Hepatocyte (in vitro differentiated cells): ENCODE data around the gene DIDO1. TPM values are rescaled to one million over a fixed set of nuclear protein-coding genes. Genes with fewer than 3 reads are reported as not detected.

Experiments used
- DNase-seq: peaks from one replicate; pipeline ENCODE4 v3.0.0-alpha.2; 2016; ENCODE audit warnings: low spot score
- H2AFZ ChIP-seq: fragments of 200-600 bp; sonication (generic); 2 replicates; pipeline ENCODE4 v1.6.0; 2016; ENCODE audit warnings: antibody characterized with exemption, mild to moderate bottlenecking
- H3K27ac ChIP-seq: fragments of 200-600 bp; sonication (generic); 2 replicates; pipeline ENCODE4 v1.5.1; 2016; ENCODE audit warnings: mild to moderate bottlenecking
- H3K27me3 ChIP-seq: fragments of 200-600 bp; sonication (generic); 2 replicates; pipeline ENCODE4 v1.6.1; 2016
- H3K36me3 ChIP-seq: fragments of 200-600 bp; sonication (generic); replicated peaks from 2 replicates; pipeline ENCODE4 v1.5.1; 2016; ENCODE audit warnings: low read depth; ENCODE audit not compliant: insufficient read depth
- H3K4me1 ChIP-seq: fragments of 200-600 bp; sonication (generic); 2 replicates; pipeline ENCODE4 v1.5.1; 2016; ENCODE audit warnings: mild to moderate bottlenecking, moderate library complexity; ENCODE audit not compliant: insufficient read depth
- H3K4me2 ChIP-seq: fragments of 200-600 bp; sonication (generic); 2 replicates; pipeline ENCODE4 v1.6.0; 2016
- H3K4me3 ChIP-seq: fragments of 200-600 bp; sonication (generic); 2 replicates; pipeline ENCODE4 v1.5.1; 2016; ENCODE audit warnings: mild to moderate bottlenecking
- H3K79me2 ChIP-seq: fragments of 200-600 bp; sonication (generic); 2 replicates; pipeline ENCODE4 v1.6.0; 2017; ENCODE audit warnings: mild to moderate bottlenecking
- H3K9me2 ChIP-seq: fragments of 200-600 bp; sonication (generic); replicated peaks from 2 replicates; pipeline ENCODE4 v1.6.0; 2017; ENCODE audit warnings: mild to moderate bottlenecking; ENCODE audit not compliant: insufficient read depth
- H3K9me3 ChIP-seq: fragments of 200-600 bp; sonication (generic); 2 replicates; pipeline ENCODE4 v1.5.1; 2016; ENCODE audit warnings: low read depth, mild to moderate bottlenecking
- H4K20me1 ChIP-seq: fragments of 200-600 bp; sonication (generic); 2 replicates; pipeline ENCODE4 v1.6.0; 2016; ENCODE audit warnings: mild to moderate bottlenecking; ENCODE audit not compliant: insufficient read depth, poor library complexity, severe bottlenecking
- EZH2 ChIP-seq: fragments of 200-600 bp; sonication (generic); IDR thresholded peaks from 2 replicates; pipeline ENCODE4 v1.6.1; 2016; ENCODE audit warnings: antibody characterized with exemption, mild to moderate bottlenecking, borderline replicate concordance
- EZH2phosphoT487 ChIP-seq: fragments of 200-600 bp; sonication (generic); IDR thresholded peaks from one replicate; pipeline ENCODE4 v1.6.1; 2018; ENCODE audit warnings: antibody characterized with exemption, mild to moderate bottlenecking, low read depth, moderate library complexity; ENCODE audit not compliant: unreplicated experiment, severe bottlenecking
- WGBS: methylation state at CpG from one replicate; pipeline ENCODE4 v1.1.6; 2016; ENCODE audit warnings: low lambda C conversion rate; ENCODE audit errors: missing lambda C conversion rate; 5-methylcytosine and 5-hydroxymethylcytosine counted together
- polyA plus RNA-seq: library from polyadenylated mRNA; unstranded; fragments of >200 nt; fragmentation: Nextera tagmentation; extraction: Ambion mirVana; gene quantifications from 2 replicates; pipeline ENCODE4 v1.2.1, GENCODE V29; 2016
- total RNA-seq: library from RNA; depleted of rRNA; stranded (reverse); fragments of >200 nt; gene quantifications from 2 replicates; pipeline ENCODE4 v1.2.3, GENCODE V29; 2014
- TF ChIP-seq, protein P1 (sequence below): fragments of 200-600 bp; sonication (generic); IDR thresholded peaks from 2 replicates; pipeline ENCODE4 v1.5.1; 2016; ENCODE audit warnings: antibody characterized with exemption, mild to moderate bottlenecking; ENCODE audit not compliant: poor library complexity

Gene DIDO1
- total and polyA plus RNA-seq, 2 experiments from 2014 or later = 26.5 to 31.6 TPM

DNA sequence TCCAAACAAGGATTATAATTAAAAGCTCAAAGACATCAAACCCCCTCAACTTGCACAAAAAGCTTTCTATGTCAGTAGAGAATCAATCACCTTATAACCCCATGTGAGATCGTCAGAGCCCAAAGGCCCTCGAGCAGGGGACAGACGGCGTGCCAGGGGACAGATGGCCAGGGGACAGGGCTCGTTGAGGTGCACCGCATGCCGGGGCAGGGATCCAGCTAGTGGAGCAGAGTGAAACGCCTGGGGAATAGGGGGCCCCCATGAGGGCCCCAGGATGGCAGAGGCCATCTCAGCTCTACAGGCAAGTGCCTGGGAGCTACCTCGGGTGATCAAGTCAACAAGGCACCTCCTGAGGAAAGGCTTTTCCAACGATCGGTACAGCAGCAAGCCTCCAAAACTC lies 28.6 kb downstream of the DIDO1 start:
- H3K36me3 ChIP-seq = no peaks in the 10 kb centered on the region
- whole genome bisulfite sequencing = 93% methylated on average over 11 of the region's 11 CpGs
- H3K4me1 ChIP-seq = peaks cover 19% of the 10 kb centered on the region
- H4K20me1 ChIP-seq = peaks cover 2% of the 10 kb centered on the region
- no peak overlapping the region for H3K4me2 ChIP-seq
- H3K27me3 ChIP-seq = no peaks in the 10 kb centered on the region
- no peak overlapping the region for H3K4me3 ChIP-seq
- DNase-seq = no peak
- TF ChIP-seq EZH2phosphoT487 = no peak
- TF ChIP-seq, protein P1, sequence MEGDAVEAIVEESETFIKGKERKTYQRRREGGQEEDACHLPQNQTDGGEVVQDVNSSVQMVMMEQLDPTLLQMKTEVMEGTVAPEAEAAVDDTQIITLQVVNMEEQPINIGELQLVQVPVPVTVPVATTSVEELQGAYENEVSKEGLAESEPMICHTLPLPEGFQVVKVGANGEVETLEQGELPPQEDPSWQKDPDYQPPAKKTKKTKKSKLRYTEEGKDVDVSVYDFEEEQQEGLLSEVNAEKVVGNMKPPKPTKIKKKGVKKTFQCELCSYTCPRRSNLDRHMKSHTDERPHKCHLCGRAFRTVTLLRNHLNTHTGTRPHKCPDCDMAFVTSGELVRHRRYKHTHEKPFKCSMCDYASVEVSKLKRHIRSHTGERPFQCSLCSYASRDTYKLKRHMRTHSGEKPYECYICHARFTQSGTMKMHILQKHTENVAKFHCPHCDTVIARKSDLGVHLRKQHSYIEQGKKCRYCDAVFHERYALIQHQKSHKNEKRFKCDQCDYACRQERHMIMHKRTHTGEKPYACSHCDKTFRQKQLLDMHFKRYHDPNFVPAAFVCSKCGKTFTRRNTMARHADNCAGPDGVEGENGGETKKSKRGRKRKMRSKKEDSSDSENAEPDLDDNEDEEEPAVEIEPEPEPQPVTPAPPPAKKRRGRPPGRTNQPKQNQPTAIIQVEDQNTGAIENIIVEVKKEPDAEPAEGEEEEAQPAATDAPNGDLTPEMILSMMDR = no peak
- TF ChIP-seq EZH2 = no peak
- no peaks in the 10 kb centered on the region for H3K9me2 ChIP-seq
- no peaks in the 10 kb centered on the region for H3K9me3 ChIP-seq
- H3K27ac ChIP-seq = no peak overlapping the region
- H3K79me2 ChIP-seq = peaks cover 3% of the 10 kb centered on the region
- H2AFZ ChIP-seq = no peak overlapping the region

DNA sequence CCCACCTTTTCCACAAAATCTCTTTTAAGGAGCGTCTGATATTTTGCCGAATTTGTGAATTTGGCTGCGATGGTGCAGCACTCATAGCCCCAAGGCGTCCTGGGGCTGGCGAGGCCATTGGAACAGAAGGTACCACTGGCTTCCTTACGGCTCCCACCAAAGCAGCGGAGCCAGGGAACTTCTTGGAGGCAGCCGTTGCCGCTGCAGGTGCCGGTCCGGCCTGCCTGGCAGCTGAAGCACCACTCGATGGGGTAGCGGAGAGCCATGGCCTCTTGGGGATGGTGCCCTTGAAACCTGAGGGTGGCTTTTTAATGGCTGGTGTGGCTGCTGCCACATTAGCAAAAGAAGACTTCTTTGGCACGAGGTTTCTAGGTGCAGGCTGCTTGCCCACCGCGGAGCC lies 29.8 kb downstream of the DIDO1 start:
- Histone ChIP-seq H3K36me3 (peaks cover 8% of the 10 kb centered on the region), H2AFZ (no peak overlapping the region), H4K20me1 (peaks cover under 1% of the 10 kb centered on the region), H3K9me2 (no peaks in the 10 kb centered on the region), H3K27me3 (no peaks in the 10 kb centered on the region), H3K27ac (no peak overlapping the region), H3K4me3 (no peak overlapping the region), H3K4me2 (no peak overlapping the region), H3K79me2 (peaks cover 3% of the 10 kb centered on the region), H3K4me1 (peaks cover 18% of the 10 kb centered on the region), H3K9me3 (no peaks in the 10 kb centered on the region)
- TF ChIP-seq EZH2 (no peak), EZH2phosphoT487 (no peak)
- TF ChIP-seq, protein P1 = no peak
- 92% methylated on average over 16 of the region's 16 CpGs for WGBS
- DNase-seq = no peak

DNA sequence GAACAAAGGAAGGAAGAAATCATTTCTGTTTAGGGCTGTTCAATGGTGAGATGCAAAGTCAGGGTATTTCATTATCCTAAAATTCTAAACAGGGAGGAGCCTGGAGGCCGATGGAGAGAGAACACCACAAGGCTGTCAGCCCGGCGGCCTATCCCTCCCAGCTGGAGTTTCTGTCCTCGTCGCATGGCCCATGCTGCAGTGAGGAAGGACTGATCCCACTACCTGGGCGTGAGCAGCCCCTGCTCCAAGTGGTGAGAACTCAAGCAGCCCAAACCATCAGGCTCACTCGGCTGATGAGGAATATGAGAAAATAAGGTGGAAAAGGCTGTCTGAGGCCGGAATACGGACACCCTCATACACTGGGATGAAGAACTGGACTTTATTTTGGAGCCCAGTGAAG lies 30.8 kb downstream of the DIDO1 start:
- Histone ChIP-seq H3K27me3 (no peaks in the 10 kb centered on the region), H3K27ac (no peak overlapping the region), H4K20me1 (no peaks in the 10 kb centered on the region), H2AFZ (no peak overlapping the region), H3K36me3 (peaks cover 8% of the 10 kb centered on the region), H3K4me3 (no peak overlapping the region), H3K9me2 (no peaks in the 10 kb centered on the region), H3K4me1 (peaks cover 10% of the 10 kb centered on the region), H3K9me3 (no peaks in the 10 kb centered on the region), H3K79me2 (peaks cover 3% of the 10 kb centered on the region), H3K4me2 (no peak overlapping the region)
- DNase-seq = no peak
- 97% methylated on average over 9 of the region's 9 CpGs for WGBS
- no peak for TF ChIP-seq EZH2phosphoT487
- TF ChIP-seq EZH2 = no peak
- TF ChIP-seq, protein P1 = no peak

DNA sequence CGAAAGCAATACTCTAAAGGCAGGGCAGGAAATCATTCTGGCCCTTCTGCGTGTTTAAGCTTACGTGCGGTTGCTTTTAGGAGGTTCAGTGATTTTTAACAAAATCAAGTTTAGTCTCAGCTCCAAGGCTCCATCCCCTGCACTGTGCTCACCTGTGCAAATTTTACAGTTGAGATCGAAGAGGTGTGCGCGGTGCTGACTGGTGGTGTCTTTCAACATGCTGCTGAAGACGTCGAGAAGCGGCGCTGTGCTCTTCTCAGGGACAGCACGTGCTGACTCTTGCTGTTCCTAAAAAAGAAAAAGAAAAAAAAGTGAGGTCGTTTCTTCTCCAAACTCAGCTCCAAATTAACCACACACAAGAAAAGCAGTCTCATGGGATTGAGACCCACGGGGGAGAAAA lies 32.0 kb downstream of the DIDO1 start:
- Histone ChIP-seq H3K9me3 (no peaks in the 10 kb centered on the region), H3K79me2 (peaks cover 3% of the 10 kb centered on the region), H3K27ac (no peak overlapping the region), H3K9me2 (no peaks in the 10 kb centered on the region), H3K4me1 (peaks cover 3% of the 10 kb centered on the region), H3K27me3 (no peaks in the 10 kb centered on the region), H3K4me2 (no peak overlapping the region), H3K4me3 (no peak overlapping the region), H4K20me1 (no peaks in the 10 kb centered on the region), H2AFZ (no peak overlapping the region), H3K36me3 (peaks cover 8% of the 10 kb centered on the region)
- TF ChIP-seq, protein P1 = no peak
- TF ChIP-seq EZH2 = no peak
- TF ChIP-seq EZH2phosphoT487 = no peak
- no peak for DNase-seq
- WGBS = 97% methylated on average over 14 of the region's 14 CpGs
